NK-92 (cell line): ENCODE data around the gene CNTNAP5.
"Not testable (repeated sequence)": the region's sequence is repeated elsewhere in the genome, so short reads cannot be mapped to it uniquely, and the experiment has no call there.

Experiments used
- DNase-seq: peaks from one replicate; lab custom pipeline; 2025; ENCODE audit not compliant: unreplicated experiment; lab: John Stamatoyannopoulos, UW

The CNTNAP5 gene

GRCh38 chr2:124407836-124408534 is 382.9 kb downstream of the CNTNAP5 start:
- not testable (repeated sequence) for DNase-seq

DNA sequence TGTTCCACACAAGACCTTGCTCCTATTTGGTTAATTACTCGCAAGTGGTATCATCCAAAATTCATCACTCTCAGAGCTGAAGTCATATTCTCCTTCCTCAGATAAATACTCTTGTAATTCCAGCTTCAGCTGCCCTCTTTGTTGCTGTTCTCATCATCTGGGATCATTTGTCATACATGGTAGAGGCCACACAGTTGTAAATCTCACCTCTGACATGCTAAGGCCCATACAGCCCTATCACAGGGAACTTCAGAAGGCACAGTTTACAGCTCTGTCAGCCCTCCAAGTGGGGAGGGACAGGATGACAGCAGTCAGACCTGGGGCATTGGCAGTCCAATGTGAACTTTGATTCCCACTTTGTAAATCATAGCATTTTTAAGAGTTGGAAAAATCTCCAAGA is 399.0 kb downstream of the CNTNAP5 start:
- DNase-seq, result no peak

- DNase-seq, result no peak
These were observed 401.0 kb downstream of the CNTNAP5 start for GRCh38 chr2:124426122-124426521.

DNA sequence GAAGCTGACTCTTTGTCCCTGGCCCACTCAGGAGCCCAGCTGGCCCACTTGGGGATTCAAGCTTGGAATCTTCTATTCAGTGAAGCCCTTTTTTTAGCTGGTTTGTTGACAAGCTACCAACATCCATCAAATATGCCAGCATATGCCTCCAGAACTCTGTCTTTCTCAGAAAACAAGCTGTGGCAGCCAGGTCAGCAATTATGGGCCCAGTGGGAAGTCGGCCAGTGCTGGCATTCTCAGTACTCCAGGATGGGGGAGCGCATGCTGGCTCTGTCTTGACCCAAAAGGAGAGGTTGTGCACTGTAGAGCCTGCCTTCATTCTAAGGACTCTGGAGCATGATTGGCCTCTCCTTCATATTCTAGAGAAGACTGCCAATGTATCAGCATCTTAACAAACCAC is 401.5 kb downstream of the CNTNAP5 start:
- no peak for DNase-seq

DNA sequence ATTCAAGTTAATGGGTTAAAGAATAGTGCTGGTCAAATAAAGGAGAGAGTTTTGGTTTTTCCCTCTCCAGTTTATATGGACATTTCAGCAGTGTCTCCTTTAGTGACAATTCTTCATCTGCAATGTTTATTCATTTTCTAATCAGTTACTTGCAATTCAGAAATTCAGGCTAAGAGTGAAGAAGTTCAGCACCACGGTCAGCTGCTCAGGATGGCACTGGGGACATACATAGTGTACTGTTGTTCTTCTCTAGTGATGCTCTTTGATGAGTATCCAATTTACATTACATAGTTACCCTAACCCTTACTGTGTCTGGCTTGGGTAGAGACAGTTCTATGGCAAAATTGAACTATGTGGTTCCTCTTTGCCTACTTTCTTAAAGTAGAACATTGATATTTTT is 412.7 kb downstream of the CNTNAP5 start:
- DNase-seq, result no peak

- no peak for DNase-seq
These were observed 425.4 kb downstream of the CNTNAP5 start for GRCh38 chr2:124450481-124450880.

GRCh38 chr2:124476291-124476690 is 451.2 kb downstream of the CNTNAP5 start:
- no peak for DNase-seq

DNA sequence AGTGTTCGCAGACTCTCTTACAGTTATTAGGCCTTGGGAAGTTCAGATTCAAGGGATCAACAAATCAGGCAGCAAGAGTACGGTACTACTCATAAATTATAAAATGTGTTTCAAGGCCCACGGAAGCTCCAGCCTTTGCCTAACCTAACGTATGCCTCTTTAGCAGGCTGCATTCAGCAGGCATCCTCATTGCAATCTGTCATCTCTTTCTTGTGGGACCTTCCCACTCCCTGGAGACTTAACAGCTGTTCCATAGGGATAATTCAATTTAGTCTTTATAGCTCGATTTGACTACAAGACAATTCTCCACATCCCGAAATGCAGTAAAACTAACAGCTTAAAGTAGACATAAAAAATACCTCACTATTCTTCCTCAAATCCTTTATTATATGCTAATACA is 453.7 kb downstream of the CNTNAP5 start:
- no peak for DNase-seq

DNA sequence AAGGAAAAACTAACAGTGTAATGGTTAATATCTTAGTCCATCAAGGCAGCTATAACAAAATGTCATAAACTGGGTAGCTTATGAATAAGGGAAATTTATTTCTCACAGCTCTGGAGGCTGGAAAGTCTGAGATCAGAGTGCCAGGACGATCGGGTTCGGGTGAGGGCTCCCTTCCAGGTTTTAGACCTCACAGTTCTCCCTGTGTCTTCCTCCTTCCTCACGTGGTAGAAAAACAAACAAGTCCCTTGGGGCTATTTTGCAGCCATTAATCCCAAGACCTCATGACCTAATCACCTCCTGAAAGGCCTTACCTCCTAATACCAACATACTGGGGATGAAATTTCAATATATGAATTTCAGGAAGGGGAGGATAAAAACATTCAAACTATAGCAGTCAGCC is 455.9 kb downstream of the CNTNAP5 start:
- no peak for DNase-seq

DNA sequence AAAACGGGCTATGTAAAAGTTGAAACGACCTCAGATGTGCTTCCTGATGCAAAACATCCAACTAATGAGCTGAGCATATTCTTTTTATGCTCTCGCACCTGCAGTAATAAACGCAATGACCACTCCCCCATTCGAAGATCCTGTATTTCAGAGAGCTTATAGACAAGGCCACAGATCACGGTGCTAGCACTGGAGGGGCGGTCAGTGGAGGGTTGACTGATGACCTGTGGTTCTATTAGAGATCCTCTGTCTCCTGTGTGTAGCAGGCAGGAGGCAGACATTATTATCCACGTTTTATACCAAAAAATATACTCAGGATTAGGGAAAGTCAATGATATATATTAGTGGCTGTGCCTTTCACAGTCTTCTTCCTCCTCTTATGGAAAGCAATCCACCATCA is 457.0 kb downstream of the CNTNAP5 start:
- no peak for DNase-seq

- DNase-seq, result no peak
These were observed 457.5 kb downstream of the CNTNAP5 start for GRCh38 chr2:124482551-124482950.

- no peak for DNase-seq
These were observed 460.6 kb downstream of the CNTNAP5 start for GRCh38 chr2:124485659-124486058.

DNA sequence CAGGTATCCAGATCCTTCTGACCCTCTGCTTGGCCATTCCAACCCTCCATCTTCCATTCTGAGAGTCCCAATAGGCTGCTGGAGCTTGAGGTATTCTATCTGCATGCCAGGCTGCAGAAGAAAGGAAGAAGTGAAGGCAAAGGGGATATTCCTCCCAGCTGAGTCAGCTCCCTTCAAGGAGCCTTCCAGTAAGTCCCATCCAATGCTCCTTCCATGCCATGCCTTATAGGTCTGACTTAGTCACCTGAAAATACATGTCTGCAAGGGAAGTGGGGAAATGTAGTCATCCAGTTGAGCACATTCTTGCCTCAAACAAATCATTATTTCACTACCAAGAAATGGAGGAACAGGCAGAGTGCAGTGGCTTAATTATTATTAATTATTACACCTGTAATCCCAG is 464.6 kb downstream of the CNTNAP5 start:
- no peak for DNase-seq

- no peak for DNase-seq
These were observed 476.6 kb downstream of the CNTNAP5 start for GRCh38 chr2:124501575-124502152.

GRCh38 chr2:124514236-124514635 is 489.1 kb downstream of the CNTNAP5 start:
- no peak for DNase-seq

DNA sequence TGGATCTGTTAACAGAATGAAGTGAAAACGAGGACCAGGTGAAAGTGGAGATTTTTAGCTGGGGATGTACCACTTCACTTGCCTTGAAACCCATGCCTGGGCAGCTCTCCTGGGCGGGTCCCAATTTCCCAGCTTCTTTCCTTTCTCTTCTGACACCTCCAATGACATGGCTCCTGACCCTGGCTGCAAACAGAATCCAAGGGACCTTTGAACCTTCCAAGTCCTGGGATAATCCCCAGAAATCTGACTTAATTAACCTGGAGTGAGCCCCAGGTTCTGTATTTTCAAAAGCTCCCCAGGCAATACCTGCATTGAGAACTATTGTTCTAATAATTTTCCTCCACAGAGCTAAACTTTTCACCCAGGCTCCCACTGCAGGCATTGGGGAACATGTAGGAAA is 495.9 kb downstream of the CNTNAP5 start:
- no peak for DNase-seq

GRCh38 chr2:124523096-124523495 is 498.0 kb downstream of the CNTNAP5 start:
- DNase-seq, result no peak

- no peak for DNase-seq
These were observed 499.2 kb downstream of the CNTNAP5 start for GRCh38 chr2:124524155-124524915.

DNA sequence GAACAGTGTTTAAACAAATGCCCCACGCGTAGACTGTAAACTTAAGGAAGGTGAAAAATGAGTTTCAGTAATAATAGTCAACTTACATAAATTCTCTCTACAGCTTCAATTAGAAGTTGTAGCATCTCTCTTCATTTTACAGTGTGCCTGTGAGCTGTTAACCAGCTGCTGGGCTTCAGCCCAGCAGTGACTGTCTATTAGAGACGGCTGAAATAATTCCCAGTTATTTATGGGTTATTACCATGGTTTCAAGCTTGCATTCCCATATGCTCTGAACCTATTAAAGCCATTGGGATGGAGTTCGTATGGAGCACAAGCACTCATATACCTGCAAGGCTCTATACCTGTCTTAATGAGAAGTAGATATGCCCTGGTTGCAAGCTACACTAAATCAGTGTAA is 501.1 kb downstream of the CNTNAP5 start:
- no peak for DNase-seq

- DNase-seq, result no peak
These were observed 505.1 kb downstream of the CNTNAP5 start for GRCh38 chr2:124530203-124530602.

DNA sequence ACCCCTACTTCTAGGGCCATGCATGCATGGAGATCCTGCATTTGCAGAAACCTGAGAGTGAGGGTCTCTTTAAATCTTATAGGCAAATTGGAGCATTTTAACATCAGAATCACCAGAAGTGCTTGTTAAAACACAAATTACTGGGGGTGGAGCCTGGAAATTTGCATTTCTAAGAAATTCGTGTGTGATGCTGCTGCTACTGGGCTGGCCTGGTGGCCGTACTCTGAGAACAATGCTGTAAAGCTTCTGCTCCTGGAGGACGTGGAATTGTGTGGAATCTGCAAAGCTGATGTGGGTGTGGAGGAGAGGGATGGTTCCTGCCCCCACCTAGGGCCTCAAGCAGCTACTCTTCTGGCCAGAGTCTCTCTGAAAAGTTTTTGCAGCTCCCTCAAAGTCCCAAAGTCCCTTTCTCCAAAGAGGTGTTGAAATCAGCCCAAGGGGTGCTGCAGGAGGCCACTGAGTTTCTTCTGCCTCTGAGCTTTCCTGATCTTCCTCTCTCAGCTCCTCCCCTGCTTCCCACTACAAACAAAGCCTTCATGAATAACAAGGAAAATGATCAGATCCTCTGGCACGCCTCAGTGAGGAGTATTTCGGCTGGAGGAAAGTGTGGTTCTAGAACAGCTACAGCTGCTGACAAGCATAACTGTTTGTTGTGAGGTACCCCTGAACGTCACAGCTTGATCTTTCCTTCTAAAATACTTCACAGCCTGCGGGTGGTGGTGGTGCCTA is 508.3 kb downstream of the CNTNAP5 start:
- DNase-seq, result no peak

DNA sequence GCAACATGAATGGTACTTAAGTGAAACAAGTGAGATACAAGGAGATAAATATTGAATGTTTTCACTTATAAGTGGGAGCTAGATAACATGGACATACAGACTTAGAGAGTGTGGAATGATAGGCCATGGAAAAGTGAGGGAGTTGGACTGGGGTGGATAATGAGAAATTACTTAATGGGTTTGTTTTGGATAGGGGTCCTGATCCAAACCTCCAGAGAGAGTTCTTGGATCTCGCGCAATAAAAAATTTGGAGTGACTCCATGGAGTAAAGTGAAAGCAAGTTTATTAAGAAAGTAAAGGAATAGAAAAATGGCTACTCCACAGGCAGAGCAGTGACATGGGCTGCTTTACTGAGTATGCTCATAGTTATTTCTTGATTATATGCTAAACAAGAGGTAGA is 508.9 kb downstream of the CNTNAP5 start:
- no peak for DNase-seq
